Inferior parietal cortex (tissue), 1 donor: ENCODE measurements around the gene RP9.
A peak's percentile ranks its signal among the peaks of the same experiment; 100 is the strongest.

Experiments used
- DNase-seq: peaks from one replicate; pipeline ENCODE4 v3.0.0-alpha.2; 2016; ENCODE audit errors: extremely low spot score

Gene RP9

GRCh38 chr7:33109005-33109757, at the start of gene RP9:
TSS of gene RP9 (minus strand) at chr7:33109404. CDS start at chr7:33109372, 32 bp downstream.
- no peak for DNase-seq

GRCh38 chr7:33157781-33158180, 48.6 kb upstream of the RP9 start:
- DNase-seq: no peak

- no peak for DNase-seq
Measured at GRCh38 chr7:33157311-33157710, 48.1 kb upstream of the RP9 start.

- DNase-seq: no peak
Measured at GRCh38 chr7:33156441-33156840, 47.2 kb upstream of the RP9 start.

GRCh38 chr7:33155811-33156210, 46.6 kb upstream of the RP9 start:
- DNase-seq: no peak

- no peak for DNase-seq
Measured at GRCh38 chr7:33152087-33152486, 42.9 kb upstream of the RP9 start.

GRCh38 chr7:33145156-33145555, 36.0 kb upstream of the RP9 start:
- DNase-seq: no peak

- peak; percentile 24 for DNase-seq
Measured at GRCh38 chr7:33143996-33144718, 35.0 kb upstream of the RP9 start.

GRCh38 chr7:33142585-33142984, 33.4 kb upstream of the RP9 start:
- DNase-seq: no peak

- DNase-seq: no peak
Measured at GRCh38 chr7:33137103-33137502, 27.9 kb upstream of the RP9 start.

GRCh38 chr7:33130184-33130583, 21.0 kb upstream of the RP9 start:
- DNase-seq: no peak

GRCh38 chr7:33129806-33130153, 20.6 kb upstream of the RP9 start:
- no peak for DNase-seq

- peak; percentile 97 for DNase-seq
Measured at GRCh38 chr7:33128990-33129805, 20.0 kb upstream of the RP9 start, which contains the start of gene BBS9. TSS of gene BBS9 (plus strand) at chr7:33129564. CDS start at chr7:33146253, 16,689 bp downstream.

- no peak for DNase-seq
Measured at GRCh38 chr7:33128631-33128989, 19.4 kb upstream of the RP9 start.

GRCh38 chr7:33127085-33127484, 17.9 kb upstream of the RP9 start:
- DNase-seq: no peak

- DNase-seq: no peak
Measured at GRCh38 chr7:33118383-33118782, 9.2 kb upstream of the RP9 start.

GRCh38 chr7:33114976-33115375, 5.8 kb upstream of the RP9 start:
- no peak for DNase-seq

- no peak for DNase-seq
Measured at GRCh38 chr7:33111614-33112013, 2.4 kb upstream of the RP9 start.

- DNase-seq: no peak
Measured at GRCh38 chr7:33109758-33110238, 594 bp upstream of the RP9 start.

- DNase-seq: no peak
Measured at GRCh38 chr7:33108554-33109004, 625 bp downstream of the RP9 start.

- DNase-seq: no peak
Measured at GRCh38 chr7:33107136-33108066, 1.8 kb downstream of the RP9 start.
